Kidney (tissue), 14 donors: Measurements from ENCODE around the gene TRPM5. TPM values are rescaled to one million over a fixed set of nuclear protein-coding genes. Genes with fewer than 3 reads are reported as not detected.

Experiments
- DNase-seq, 5 donors: peaks; one replicate each; pipeline ENCODE4 v3.0.0-alpha.2; 2013 to 2020
- FAIRE-seq: peaks from 2 replicates; lab custom pipeline; 2012; peaks lifted over from hg19 to GRCh38; lab: Jason Lieb, UNC
- H3K27ac ChIP-seq, 2 donors: one replicate each; pipeline ENCODE4 v1.7.0; 2013; ENCODE audit warnings: low read depth in 2 of 2, low read length in 2 of 2, inconsistent platforms in 1 of 2
- H3K27me3 ChIP-seq: one replicate; pipeline ENCODE4 v1.7.1; 2013; ENCODE audit warnings: low read length, inconsistent platforms; ENCODE audit not compliant: control insufficient read depth, insufficient read depth
- H3K36me3 ChIP-seq, 3 donors: one replicate each; pipeline versions ENCODE4 v1.7.0 to v1.7.1; 2013; ENCODE audit warnings: low read length in 3 of 3, control low read depth in 1 of 3, inconsistent platforms in 1 of 3; ENCODE audit not compliant: insufficient read depth in 3 of 3, control insufficient read depth in 2 of 3
- H3K4me1 ChIP-seq, 3 donors: one replicate each; pipeline versions ENCODE4 v1.7.0 to v1.7.1; 2013; ENCODE audit warnings: low read length in 3 of 3, inconsistent platforms in 1 of 3, low read depth in 1 of 3; ENCODE audit not compliant: control insufficient read depth in 2 of 3, insufficient read depth in 2 of 3
- H3K4me3 ChIP-seq, 3 donors: one replicate each; pipeline versions ENCODE4 v1.7.0 to v1.8.1; 2013; ENCODE audit warnings: low read length in 3 of 3, control low read depth in 1 of 3, inconsistent platforms in 1 of 3
- H3K9ac ChIP-seq, 3 donors: one replicate each; pipeline versions ENCODE4 v1.7.0 to v1.7.1; 2013; ENCODE audit warnings: low read length in 3 of 3, control low read depth in 1 of 3, inconsistent platforms in 1 of 3
- H3K9me3 ChIP-seq, 3 donors: one replicate each; pipeline versions ENCODE4 v1.7.0 to v1.7.1; 2013; ENCODE audit warnings: low read length in 3 of 3, control low read depth in 1 of 3, inconsistent platforms in 1 of 3; ENCODE audit not compliant: control insufficient read depth in 2 of 3, insufficient read depth in 1 of 3
- intact Hi-C: fragments of 100-400 bp; cut with DNase I; formaldehyde crosslinking; loops from one replicate; pipeline ENCODE4 v1.11.1; 2022
- polyA plus RNA-seq: library from polyadenylated mRNA; stranded (reverse); fragments of 350-450 nt; fragmentation: Illumina TruSeq; extraction: RNeasy Lipid Tissue Mini Kit (QIAGEN cat#74804); gene quantifications from one replicate; pipeline ENCODE4 v1.2.3, GENCODE V29; 2014; ENCODE audit warnings: low read depth, low replicate concordance; ENCODE audit not compliant: insufficient read depth
- total RNA-seq: library from RNA; stranded (reverse); fragmentation: NEBNext Ultra II Directional; extraction: Animal tissue kit (Norgen Biotek cat#: 25700); gene quantifications from one replicate; pipeline ENCODE4 v1.2.1, GENCODE V29; 2021
- TF ChIP-seq, protein P1 (sequence below): IDR thresholded peaks from 3 replicates; pipeline ENCODE4 v1.5.1; 2012; ENCODE audit warnings: mild to moderate bottlenecking, moderate library complexity, borderline replicate concordance; ENCODE audit not compliant: insufficient read depth; ENCODE audit errors: extremely low read depth
- donor health status: control.
- donor health status: control.
- donor health status: control.
- donor health status: control.
- donor health status: control.
- donor health status: DM: yes; HTN: yes; CAD: no.
- donor health status: Normal renal cell carcinoma (clear cell type).

TRPM5 gene
- total and polyA plus RNA-seq, 2 donors from 2014 or later = 0.25 to 0.69 TPM

DNA sequence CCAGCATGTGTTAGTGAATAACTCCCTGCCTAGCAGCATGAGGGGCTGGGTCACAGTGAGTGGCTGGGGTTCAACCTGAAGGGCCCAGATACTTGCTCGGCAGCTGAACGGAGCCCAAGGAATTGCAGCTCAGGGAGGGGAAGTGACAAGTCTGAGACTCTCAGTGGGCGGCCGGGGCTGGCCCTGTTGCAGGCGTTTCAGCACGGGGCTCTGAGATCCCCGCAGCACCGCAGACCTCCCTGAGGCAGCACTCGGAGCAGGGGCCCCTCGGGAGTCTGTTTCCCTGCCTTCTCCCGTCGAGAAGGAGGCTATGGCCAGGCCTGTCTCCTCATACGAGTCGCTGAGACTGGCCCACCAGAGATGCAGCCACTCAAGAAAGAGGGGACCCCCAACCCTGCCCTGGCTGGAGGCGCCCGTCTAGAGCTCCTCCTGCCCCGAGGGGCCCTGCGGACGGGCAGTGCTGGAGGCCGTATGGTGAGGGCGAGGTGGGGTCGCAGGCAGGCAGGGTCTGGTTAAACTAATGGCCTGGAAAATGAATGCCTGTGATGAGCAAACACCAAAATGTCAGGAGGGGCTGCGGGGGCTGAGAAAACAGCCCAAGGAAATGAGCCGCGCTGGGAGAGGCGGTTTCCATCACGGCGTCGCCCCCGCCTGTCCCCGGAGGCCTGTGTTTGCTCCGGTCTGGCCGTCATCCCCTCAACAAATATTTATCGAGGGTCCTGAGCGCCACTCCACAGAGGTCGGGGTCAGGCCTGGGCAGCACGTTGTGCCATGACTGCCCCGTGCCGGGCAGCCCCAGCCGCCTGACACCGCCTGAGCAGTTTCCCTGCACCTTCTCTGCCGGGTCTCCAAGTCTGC is 34.5 kb downstream of the TRPM5 start:
- FAIRE-seq (no peak), DNase-seq (peak in 4 of 5 donors; percentile 85 to 93 (median 89))
- Histone ChIP-seq H3K4me3 (no peak overlapping the region), H3K4me1 (no peaks in the 10 kb centered on the region), H3K36me3 (no peaks in the 10 kb centered on the region), H3K27me3 (no peaks in the 10 kb centered on the region), H3K9me3 (no peaks in the 10 kb centered on the region), H3K27ac (peak overlapping the region; percentile 37 to 55), H3K9ac (no peak overlapping the region)
- intact Hi-C loops = no loop called here
- TF ChIP-seq, protein P1, sequence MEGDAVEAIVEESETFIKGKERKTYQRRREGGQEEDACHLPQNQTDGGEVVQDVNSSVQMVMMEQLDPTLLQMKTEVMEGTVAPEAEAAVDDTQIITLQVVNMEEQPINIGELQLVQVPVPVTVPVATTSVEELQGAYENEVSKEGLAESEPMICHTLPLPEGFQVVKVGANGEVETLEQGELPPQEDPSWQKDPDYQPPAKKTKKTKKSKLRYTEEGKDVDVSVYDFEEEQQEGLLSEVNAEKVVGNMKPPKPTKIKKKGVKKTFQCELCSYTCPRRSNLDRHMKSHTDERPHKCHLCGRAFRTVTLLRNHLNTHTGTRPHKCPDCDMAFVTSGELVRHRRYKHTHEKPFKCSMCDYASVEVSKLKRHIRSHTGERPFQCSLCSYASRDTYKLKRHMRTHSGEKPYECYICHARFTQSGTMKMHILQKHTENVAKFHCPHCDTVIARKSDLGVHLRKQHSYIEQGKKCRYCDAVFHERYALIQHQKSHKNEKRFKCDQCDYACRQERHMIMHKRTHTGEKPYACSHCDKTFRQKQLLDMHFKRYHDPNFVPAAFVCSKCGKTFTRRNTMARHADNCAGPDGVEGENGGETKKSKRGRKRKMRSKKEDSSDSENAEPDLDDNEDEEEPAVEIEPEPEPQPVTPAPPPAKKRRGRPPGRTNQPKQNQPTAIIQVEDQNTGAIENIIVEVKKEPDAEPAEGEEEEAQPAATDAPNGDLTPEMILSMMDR = no peak

DNA sequence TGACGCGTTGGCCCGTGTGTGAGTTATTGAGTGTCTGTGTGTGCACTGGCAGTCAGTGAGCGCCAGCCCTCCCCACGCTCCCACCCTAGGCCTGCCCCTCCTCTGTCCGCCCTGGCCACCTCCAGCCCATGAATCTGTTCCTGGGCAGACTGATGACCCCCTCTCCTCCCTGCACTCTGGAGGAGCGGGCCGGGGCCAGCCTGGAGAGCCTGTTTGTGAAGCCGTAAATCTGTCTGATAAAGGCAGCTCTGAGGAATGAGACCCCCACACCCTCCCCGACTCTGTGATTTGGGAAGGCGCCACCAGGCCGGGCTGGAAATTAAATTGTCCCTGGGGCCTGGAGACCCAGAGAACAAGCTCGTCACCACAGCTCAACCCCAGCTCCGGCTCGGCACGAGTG is 35.2 kb downstream of the TRPM5 start:
- DNase-seq = peak; percentile 90 to 97 (median 95)
- Histone ChIP-seq H3K36me3 (no peaks in the 10 kb centered on the region), H3K27me3 (no peaks in the 10 kb centered on the region), H3K4me1 (no peaks in the 10 kb centered on the region), H3K9ac (no peak overlapping the region), H3K4me3 (no peak overlapping the region), H3K9me3 (no peaks in the 10 kb centered on the region), H3K27ac (peak overlapping the region; percentile 18 to 55)
- TF ChIP-seq, protein P1 = no peak
- intact Hi-C loops = no loop called here
- FAIRE-seq = no peak

DNA sequence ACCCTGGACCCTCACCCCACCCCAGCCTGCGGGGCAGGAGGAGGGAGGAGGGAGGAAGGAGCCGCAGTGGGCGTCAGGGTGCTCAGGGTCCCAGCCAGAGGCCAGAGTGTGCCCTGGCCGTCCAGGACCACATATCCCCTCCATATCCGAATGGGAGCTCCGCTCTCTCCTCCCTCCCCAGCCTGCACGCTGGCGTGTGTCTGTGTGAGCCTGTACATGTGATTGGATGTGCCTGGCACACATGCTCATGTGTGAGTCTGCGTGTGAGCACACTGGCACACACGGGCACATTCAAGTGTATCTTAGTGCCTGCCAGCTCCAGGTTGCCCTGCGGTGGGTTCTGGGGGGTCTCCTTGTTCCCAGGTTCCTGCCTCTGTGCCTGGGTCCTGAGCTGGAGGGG is 35.6 kb downstream of the TRPM5 start:
- no peaks in the 10 kb centered on the region for H3K4me1 ChIP-seq
- intact Hi-C loops = no loop called here
- DNase-seq (peak in 1 of 5 donors; percentile 77), FAIRE-seq (no peak)
- H3K36me3 ChIP-seq = peaks cover 0 to 2% (median 0%) of the 10 kb centered on the region in 3 donors
- H3K27ac ChIP-seq = peak overlapping the region in 1 of 2 donors; percentile 23
- H3K4me3 ChIP-seq = no peak overlapping the region
- H3K27me3 ChIP-seq = no peaks in the 10 kb centered on the region
- TF ChIP-seq, protein P1 = no peak
- no peak overlapping the region for H3K9ac ChIP-seq
- H3K9me3 ChIP-seq = no peaks in the 10 kb centered on the region
